HEK293T (cell line): ENCODE data around the gene MAGI2.

Experiments used
- CTCF ChIA-PET: fragments of 350-600 bp; formaldehyde crosslinking; extraction: SDS; loops from one replicate; lab custom pipeline; 2021; ENCODE audit warnings: antibody characterized with exemption, inconsistent platforms; lab: Yijun Ruan, JAX
- POLR2A ChIA-PET: fragments of 350-600 bp; formaldehyde crosslinking; extraction: SDS; loops from one replicate; lab custom pipeline; 2020; ENCODE audit warnings: antibody characterized with exemption, inconsistent platforms; lab: Yijun Ruan, JAX
- DNase-seq: peaks from one replicate; pipeline ENCODE4 v3.0.0; 2012; ENCODE audit warnings: mixed read lengths; ENCODE audit errors: extremely low spot score
- ARNT ChIP-seq: fragments of 450-650 bp; IDR thresholded peaks from 2 replicates; pipeline ENCODE4 v1.6.1; 2017; ENCODE audit warnings: mild to moderate bottlenecking
- BHLHE40 ChIP-seq: fragments of 450-650 bp; IDR thresholded peaks from 2 replicates; pipeline ENCODE4 v1.6.1; 2016; ENCODE audit warnings: mild to moderate bottlenecking, moderate library complexity, borderline replicate concordance
- CTBP1 ChIP-seq: fragments of 450-650 bp; IDR thresholded peaks from 2 replicates; pipeline ENCODE4 v1.6.1; 2016; ENCODE audit warnings: borderline replicate concordance
- ELF4 ChIP-seq: fragments of 450-650 bp; IDR thresholded peaks from 2 replicates; pipeline ENCODE4 v1.6.1; 2017; ENCODE audit warnings: antibody characterized with exemption
- FOXA1 ChIP-seq: fragments of 450-650 bp; IDR thresholded peaks from 2 replicates; pipeline ENCODE4 v1.6.1; 2016; ENCODE audit warnings: mild to moderate bottlenecking
- FOXK2 ChIP-seq: fragments of 450-650 bp; IDR thresholded peaks from 2 replicates; pipeline ENCODE4 v1.6.1; 2016; ENCODE audit warnings: mild to moderate bottlenecking
- FOXM1 ChIP-seq: fragments of 450-650 bp; IDR thresholded peaks from 2 replicates; pipeline ENCODE4 v1.6.1; 2017; ENCODE audit warnings: mild to moderate bottlenecking, borderline replicate concordance
- HDGF ChIP-seq: fragments of 450-650 bp; IDR thresholded peaks from 2 replicates; pipeline ENCODE4 v1.6.1; 2017; ENCODE audit warnings: antibody characterized with exemption, borderline replicate concordance
- L3MBTL2 ChIP-seq: fragments of 450-650 bp; conservative IDR thresholded peaks from 2 replicates; pipeline ENCODE4 v1.6.1; 2016; ENCODE audit warnings: mild to moderate bottlenecking
- LEF1 ChIP-seq: fragments of 450-650 bp; IDR thresholded peaks from 2 replicates; pipeline ENCODE4 v1.6.1; 2017; ENCODE audit warnings: mild to moderate bottlenecking, borderline replicate concordance
- NFRKB ChIP-seq: fragments of 450-650 bp; IDR thresholded peaks from 2 replicates; pipeline ENCODE4 v1.6.1; 2016; ENCODE audit warnings: mild to moderate bottlenecking, moderate library complexity
- SP1 ChIP-seq: fragments of 450-650 bp; IDR thresholded peaks from 2 replicates; pipeline ENCODE4 v1.6.1; 2017
- SUZ12 ChIP-seq: fragments of 450-650 bp; IDR thresholded peaks from 2 replicates; pipeline ENCODE4 v1.6.1; 2016; ENCODE audit warnings: mild to moderate bottlenecking
- TARDBP ChIP-seq: fragments of 450-650 bp; IDR thresholded peaks from 2 replicates; pipeline ENCODE4 v1.6.1; 2016
- ZNF384 ChIP-seq: fragments of 450-650 bp; IDR thresholded peaks from 2 replicates; pipeline ENCODE4 v1.6.1; 2016
- TF ChIP-seq, protein P1 (sequence below): fragments of 450-650 bp; IDR thresholded peaks from 2 replicates; pipeline ENCODE4 v1.6.1; 2016

Gene MAGI2

DNA sequence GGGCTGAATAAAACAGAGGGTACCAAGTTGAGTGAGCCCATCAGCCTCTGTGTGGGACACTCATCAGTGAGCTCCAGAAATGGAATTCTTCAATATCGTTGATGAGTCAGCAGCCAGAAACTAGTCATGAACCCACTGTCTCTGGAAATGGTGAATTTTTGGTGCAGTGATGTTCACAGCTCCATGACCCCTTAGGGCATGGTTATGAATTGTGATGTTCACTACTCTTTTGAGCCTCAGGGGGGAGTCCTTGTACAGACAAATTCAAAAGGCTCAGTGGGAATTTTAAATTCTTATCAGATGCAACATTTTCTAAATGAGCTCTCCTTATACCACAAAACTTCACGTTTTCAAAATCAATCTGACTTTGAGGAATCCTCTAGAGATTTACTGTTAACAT is 1319.2 kb downstream of the MAGI2 start:
- ChIA-PET CTCF (interaction anchor here (0.7 to 1.5 kb wide), 9 partner anchors 10 to 471 kb away, joined by 3 to 6 read pairs (median 3); no protein-coding TSS in a partner anchor), POLR2A (no interaction called here)
- TF ChIP-seq CTBP1 = no peak
- TF ChIP-seq ARNT = no peak
- no peak for TF ChIP-seq FOXM1
- no peak for TF ChIP-seq LEF1
- TF ChIP-seq, protein P1, sequence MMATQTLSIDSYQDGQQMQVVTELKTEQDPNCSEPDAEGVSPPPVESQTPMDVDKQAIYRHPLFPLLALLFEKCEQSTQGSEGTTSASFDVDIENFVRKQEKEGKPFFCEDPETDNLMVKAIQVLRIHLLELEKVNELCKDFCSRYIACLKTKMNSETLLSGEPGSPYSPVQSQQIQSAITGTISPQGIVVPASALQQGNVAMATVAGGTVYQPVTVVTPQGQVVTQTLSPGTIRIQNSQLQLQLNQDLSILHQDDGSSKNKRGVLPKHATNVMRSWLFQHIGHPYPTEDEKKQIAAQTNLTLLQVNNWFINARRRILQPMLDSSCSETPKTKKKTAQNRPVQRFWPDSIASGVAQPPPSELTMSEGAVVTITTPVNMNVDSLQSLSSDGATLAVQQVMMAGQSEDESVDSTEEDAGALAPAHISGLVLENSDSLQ = no peak
- peak; percentile 50 for DNase-seq

GRCh38 chr7:78130446-78131215 is 1322.8 kb downstream of the MAGI2 start:
- no peak for DNase-seq
- TF ChIP-seq BHLHE40 (no peak), TARDBP (no peak), HDGF (no peak), SUZ12 (no peak), LEF1 (no peak), FOXA1 (no peak), ARNT (no peak), ELF4 (no peak), FOXM1 (no peak), FOXK2 (no peak), CTBP1 (no peak), NFRKB (no peak), ZNF384 (no peak), SP1 (no peak), L3MBTL2 (no peak)
- TF ChIP-seq, protein P1 = no peak
- CTCF ChIA-PET = no interaction called here
- POLR2A ChIA-PET = no interaction called here

- TF ChIP-seq FOXM1 (no peak), LEF1 (no peak), FOXK2 (no peak), FOXA1 (no peak), NFRKB (no peak), HDGF (no peak)
- CTCF ChIA-PET = no interaction called here
- no peak for DNase-seq
- POLR2A ChIA-PET = no interaction called here
Observed at GRCh38 chr7:78129865-78130264, 1323.6 kb downstream of the MAGI2 start.

GRCh38 chr7:78127009-78127408 is 1326.5 kb downstream of the MAGI2 start:
- CTCF ChIA-PET = interaction anchor here (0.6 kb wide), 1 partner anchor 112 kb away, joined by 5 read pairs; no protein-coding TSS in a partner anchor
- POLR2A ChIA-PET = no interaction called here
- no peak for DNase-seq
- TF ChIP-seq FOXM1 = no peak
- TF ChIP-seq SUZ12 = no peak
- TF ChIP-seq LEF1 = no peak
- TF ChIP-seq HDGF = no peak
- TF ChIP-seq FOXK2 = no peak
- no peak for TF ChIP-seq CTBP1
- TF ChIP-seq NFRKB = no peak

DNA sequence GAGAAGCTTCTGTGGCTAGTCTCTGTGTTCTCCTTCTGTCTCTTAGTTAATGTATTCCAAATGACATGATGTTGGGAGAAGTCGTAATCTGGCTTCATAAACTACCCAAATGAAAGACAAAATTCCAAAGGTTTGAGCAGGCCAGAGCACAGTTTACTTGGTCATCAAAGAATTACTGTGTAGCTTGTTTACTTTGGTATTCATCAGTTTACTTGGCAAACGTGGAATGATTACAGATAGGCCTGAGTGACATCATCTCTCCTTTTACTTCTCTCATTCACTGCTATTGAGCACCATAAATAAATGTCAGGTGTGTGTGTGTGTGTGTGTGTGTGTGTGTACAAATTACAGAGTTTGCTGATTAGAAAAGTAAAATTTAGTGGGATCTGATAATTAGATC is 1327.6 kb downstream of the MAGI2 start:
- no peak for DNase-seq
- ChIA-PET POLR2A (no interaction called here), CTCF (no interaction called here)
- TF ChIP-seq LEF1 (no peak), ARNT (no peak), FOXK2 (no peak), HDGF (no peak), FOXM1 (no peak), ZNF384 (no peak), CTBP1 (no peak), SP1 (no peak), BHLHE40 (no peak), SUZ12 (no peak), ELF4 (no peak), NFRKB (no peak), TARDBP (no peak), FOXA1 (no peak), L3MBTL2 (no peak)
- TF ChIP-seq, protein P1 = no peak

DNA sequence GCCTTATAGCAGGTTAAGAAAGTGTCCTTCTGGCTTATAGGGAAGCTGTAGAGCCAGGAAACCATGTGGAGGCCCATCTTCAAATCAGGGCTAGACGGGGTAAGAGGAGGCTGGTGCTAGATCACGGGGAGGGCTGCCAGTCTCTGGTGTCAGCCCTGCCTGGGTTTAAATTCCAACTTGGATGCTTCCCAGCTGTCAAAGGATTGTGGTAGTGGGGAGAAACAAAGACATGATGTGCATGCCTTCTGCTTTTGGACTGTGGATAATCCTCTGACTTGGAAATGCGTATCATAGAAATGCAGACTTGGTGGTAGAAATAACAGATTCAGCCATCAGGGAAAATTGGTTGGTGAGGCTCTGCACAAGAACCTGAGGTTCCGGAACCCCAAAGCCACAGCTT is 1329.3 kb downstream of the MAGI2 start:
- ChIA-PET POLR2A (no interaction called here), CTCF (interaction anchor here (0.6 to 1.0 kb wide), 2 partner anchors 10 to 376 kb away, joined by 3 to 4 read pairs; no protein-coding TSS in a partner anchor)
- DNase-seq = no peak
- TF ChIP-seq BHLHE40 = no peak
- TF ChIP-seq LEF1 = no peak
- TF ChIP-seq CTBP1 = no peak
- no peak for TF ChIP-seq TARDBP
- TF ChIP-seq NFRKB = no peak
- no peak for TF ChIP-seq HDGF
- TF ChIP-seq L3MBTL2 = no peak
- TF ChIP-seq FOXM1 = no peak
- TF ChIP-seq FOXK2 = no peak
- TF ChIP-seq FOXA1 = no peak
- no peak for TF ChIP-seq SUZ12
- TF ChIP-seq SP1 = no peak
- TF ChIP-seq ELF4 = no peak
- TF ChIP-seq, protein P1 = no peak
- TF ChIP-seq ARNT = no peak
- no peak for TF ChIP-seq ZNF384
